H1 (cell line): ENCODE data around the gene ADA. TPM values are rescaled to one million over a fixed set of nuclear protein-coding genes. Genes with fewer than 3 reads are reported as not detected.

Experiments
- CTCF ChIA-PET: fragments of 300-600 bp; sonication (Branson Sonifier 250); formaldehyde crosslinking; loops from one replicate; lab custom pipeline; 2021; ENCODE audit not compliant: partially characterized antibody; lab: Charles Lee
- POLR2A ChIA-PET: fragments of 300-600 bp; sonication (Branson Sonifier 250); formaldehyde crosslinking; loops from one replicate; lab custom pipeline; 2021; ENCODE audit warnings: inconsistent platforms; ENCODE audit not compliant: partially characterized antibody; lab: Charles Lee
- DNase-seq, 2 experiments: peaks; one replicate each; pipeline versions ENCODE4 v3.0.0 to v3.0.0-alpha.2; 2010 to 2022; ENCODE audit warnings: low spot score in 2 of 2, low read depth in 1 of 2, mixed read lengths in 1 of 2
- FAIRE-seq: peaks from 2 replicates; lab custom pipeline; 2011; peaks lifted over from hg19 to GRCh38; lab: Jason Lieb, UNC
- H2AFZ ChIP-seq: 2 replicates; pipeline ENCODE4 v1.8.1; 2012; ENCODE audit warnings: low read length, inconsistent platforms
- H2AK5ac ChIP-seq: 2 replicates; pipeline ENCODE4 v1.6.1; 2013; ENCODE audit warnings: low read depth, low read length
- H2BK120ac ChIP-seq: replicated peaks from 2 replicates; pipeline ENCODE3; 2013; ENCODE audit warnings: low read depth, low read length, inconsistent platforms
- H2BK12ac ChIP-seq: 2 replicates; pipeline ENCODE4 v1.6.1; 2013; ENCODE audit warnings: low read depth, low read length
- H2BK15ac ChIP-seq: 2 replicates; pipeline ENCODE4 v1.6.1; 2013; ENCODE audit warnings: low read length
- H2BK20ac ChIP-seq: 2 replicates; pipeline ENCODE4 v1.6.1; 2013; ENCODE audit warnings: low read length
- H2BK5ac ChIP-seq: 2 replicates; pipeline ENCODE4 v1.6.1; 2013; ENCODE audit warnings: low read depth, low read length
- H3K14ac ChIP-seq: 2 replicates; pipeline ENCODE4 v1.6.1; 2013; ENCODE audit warnings: inconsistent platforms; ENCODE audit not compliant: insufficient read length
- H3K18ac ChIP-seq: 2 replicates; pipeline ENCODE4 v1.6.1; 2013; ENCODE audit warnings: low read length; ENCODE audit errors: extremely low read depth
- H3K23ac ChIP-seq: 2 replicates; pipeline ENCODE4 v1.6.1; 2013; ENCODE audit warnings: inconsistent platforms; ENCODE audit not compliant: insufficient read length
- H3K23me2 ChIP-seq: 2 replicates; pipeline ENCODE4 v1.6.1; 2013; ENCODE audit warnings: low read depth, low read length
- H3K27ac ChIP-seq: 2 replicates; pipeline ENCODE4 v1.6.1; 2011; ENCODE audit warnings: low read depth, low read length, inconsistent platforms
- H3K27me3 ChIP-seq, 4 experiments: replicated peaks in 1 of 4; 1 replicate in 1 of 4; 2 replicates in 3 of 4; pipeline versions ENCODE4 v1.6.1 to v1.8.1; 2011 to 2013; ENCODE audit warnings: low read length in 3 of 4, mild to moderate bottlenecking in 3 of 4, inconsistent platforms in 2 of 4, mixed read lengths in 2 of 4, moderate library complexity in 1 of 4; ENCODE audit not compliant: control insufficient read depth in 3 of 4, insufficient read depth in 3 of 4; ENCODE audit errors: extremely low read depth in 1 of 4
- H3K36me3 ChIP-seq, 4 experiments: 2 replicates each; pipeline versions ENCODE4 v1.6.1 to v1.8.1; 2011 to 2013; ENCODE audit warnings: mild to moderate bottlenecking in 4 of 4, low read length in 3 of 4, moderate library complexity in 2 of 4, control low read depth in 1 of 4, inconsistent platforms in 1 of 4; ENCODE audit not compliant: insufficient read depth in 4 of 4, control insufficient read depth in 2 of 4
- H3K4ac ChIP-seq: replicated peaks from 2 replicates; pipeline ENCODE3; 2013; ENCODE audit warnings: low read length, low read depth, mixed read lengths, inconsistent platforms; ENCODE audit not compliant: insufficient read length
- H3K4me1 ChIP-seq, 4 experiments: replicated peaks in 1 of 4; 1 replicate in 1 of 4; 2 replicates in 3 of 4; pipeline versions ENCODE4 v1.6.1 to v1.8.1; 2011 to 2013; ENCODE audit warnings: low read length in 3 of 4, inconsistent platforms in 2 of 4, mixed read lengths in 1 of 4; ENCODE audit not compliant: insufficient read depth in 4 of 4, control insufficient read depth in 3 of 4
- H3K4me2 ChIP-seq, 2 experiments: 2 replicates each; pipeline versions ENCODE4 v1.6.1 to v1.8.1; 2011 to 2013; ENCODE audit warnings: low read depth in 2 of 2, low read length in 2 of 2, control low read depth in 1 of 2, inconsistent platforms in 1 of 2, mild to moderate bottlenecking in 1 of 2; ENCODE audit not compliant: insufficient read depth in 1 of 2
- H3K4me3 ChIP-seq, 4 experiments: fragments of 200-600, 300-600 bp in 1 of 4; sonication (generic), shearing (Covaris generic), sonication (Bioruptor Twin) in 1 of 4; 2 replicates each; pipeline versions ENCODE4 v1.5.1 to v1.8.1; 2011 to 2016; ENCODE audit warnings: low read length in 4 of 4, low read depth in 3 of 4, control low read depth in 2 of 4, inconsistent platforms in 2 of 4, mild to moderate bottlenecking in 2 of 4, mixed read lengths in 1 of 4, moderate library complexity in 1 of 4; ENCODE audit not compliant: insufficient read depth in 2 of 4; ENCODE audit errors: extremely low read depth in 1 of 4
- H3K56ac ChIP-seq: replicated peaks from 2 replicates; pipeline ENCODE3; 2013; ENCODE audit warnings: low read depth, mild to moderate bottlenecking, mixed read lengths, low read length, inconsistent platforms; ENCODE audit not compliant: insufficient read length
- H3K79me1 ChIP-seq: 2 replicates; pipeline ENCODE4 v1.6.1; 2013; ENCODE audit warnings: low read depth, low read length, control low read depth
- H3K79me2 ChIP-seq, 2 experiments: 2 replicates each; pipeline versions ENCODE4 v1.6.1 to v1.8.1; 2012 to 2013; ENCODE audit warnings: low read length in 2 of 2, mild to moderate bottlenecking in 2 of 2, inconsistent platforms in 1 of 2; ENCODE audit not compliant: insufficient read depth in 2 of 2, control insufficient read depth in 1 of 2
- H3K9ac ChIP-seq, 4 experiments: replicated peaks in 1 of 4; 1 replicate in 1 of 4; 2 replicates in 3 of 4; pipeline versions ENCODE4 v1.6.1 to v1.8.1; 2011 to 2013; ENCODE audit warnings: low read depth in 3 of 4, low read length in 3 of 4, control low read depth in 2 of 4, mild to moderate bottlenecking in 2 of 4, moderate library complexity in 2 of 4, inconsistent platforms in 1 of 4; ENCODE audit errors: extremely low read depth in 1 of 4
- H3K9me3 ChIP-seq, 2 experiments: 2 replicates each; pipeline versions ENCODE4 v1.6.1 to v1.8.1; 2012 to 2013; ENCODE audit warnings: mild to moderate bottlenecking in 2 of 2, moderate library complexity in 2 of 2, control low read depth in 1 of 2, inconsistent platforms in 1 of 2, low read depth in 1 of 2, low read length in 1 of 2, mixed read lengths in 1 of 2; ENCODE audit not compliant: insufficient read depth in 2 of 2
- H4K20me1 ChIP-seq, 2 experiments: replicated peaks in 1 of 2; 2 replicates each; pipeline versions ENCODE3 to v1.8.1; 2011 to 2013; ENCODE audit warnings: inconsistent platforms in 2 of 2, low read length in 2 of 2, mild to moderate bottlenecking in 1 of 2; ENCODE audit not compliant: insufficient read depth in 2 of 2, control insufficient read depth in 1 of 2
- H4K5ac ChIP-seq: 2 replicates; pipeline ENCODE4 v1.6.1; 2013; ENCODE audit warnings: low read length, low read depth, mixed read lengths, inconsistent platforms; ENCODE audit not compliant: insufficient read length
- H4K8ac ChIP-seq: 2 replicates; pipeline ENCODE4 v1.8.0; 2013; ENCODE audit warnings: mild to moderate bottlenecking, moderate library complexity, low read length, inconsistent platforms; ENCODE audit not compliant: insufficient read depth; ENCODE audit errors: extremely low read depth
- H4K91ac ChIP-seq: replicated peaks from 2 replicates; pipeline ENCODE3; 2013; ENCODE audit warnings: low read length, mixed read lengths, inconsistent platforms; ENCODE audit not compliant: insufficient read length
- ATF3 ChIP-seq: IDR thresholded peaks from 2 replicates; pipeline ENCODE4 v1.6.1; 2011; ENCODE audit warnings: low read depth, mild to moderate bottlenecking, low read length; ENCODE audit not compliant: insufficient read depth
- BACH1 ChIP-seq: IDR thresholded peaks from 2 replicates; pipeline ENCODE4 v1.6.1; 2012; ENCODE audit warnings: low read length, improper control_type of control experiment
- BRCA1 ChIP-seq: IDR thresholded peaks from 2 replicates; pipeline ENCODE4 v1.6.1; 2012; ENCODE audit warnings: low read depth, low read length, improper control_type of control experiment
- EP300 ChIP-seq, 2 experiments: IDR thresholded peaks; 1 replicate in 1 of 2; 2 replicates in 1 of 2; pipeline ENCODE4 v1.6.1; 2011 to 2012; ENCODE audit warnings: low read depth in 2 of 2, low read length in 2 of 2, mild to moderate bottlenecking in 2 of 2, borderline replicate concordance in 1 of 2, inconsistent platforms in 1 of 2, moderate library complexity in 1 of 2
- EZH2 ChIP-seq: fragments of 200-600 bp; sonication (generic); IDR thresholded peaks from 2 replicates; pipeline ENCODE4 v1.7.1; 2012; ENCODE audit warnings: low read depth, mild to moderate bottlenecking, moderate library complexity, low read length, inconsistent platforms; ENCODE audit not compliant: severe bottlenecking
- GABPA ChIP-seq: IDR thresholded peaks from 2 replicates; pipeline ENCODE4 v1.6.1; 2011; ENCODE audit warnings: mild to moderate bottlenecking, low read length, moderate library complexity, borderline replicate concordance; ENCODE audit not compliant: insufficient read depth
- POLR2A ChIP-seq, 2 experiments: IDR thresholded peaks; 1 replicate in 1 of 2; 2 replicates in 1 of 2; pipeline ENCODE4 v1.6.1; 2011; ENCODE audit warnings: low read depth in 2 of 2, low read length in 2 of 2, mild to moderate bottlenecking in 2 of 2; ENCODE audit errors: control extremely low read depth in 1 of 2
- POLR2AphosphoS5 ChIP-seq: IDR thresholded peaks from 2 replicates; pipeline ENCODE4 v1.6.1; 2011; ENCODE audit warnings: low read depth, low read length
- POU5F1 ChIP-seq: IDR thresholded peaks from 2 replicates; pipeline ENCODE4 v1.6.1; 2011; ENCODE audit warnings: low read depth, mild to moderate bottlenecking, low read length, moderate library complexity
- RBBP5 ChIP-seq: IDR thresholded peaks from 2 replicates; pipeline ENCODE4 v1.7.1; 2012; ENCODE audit warnings: low read depth, mild to moderate bottlenecking, inconsistent platforms, low read length, moderate library complexity, borderline replicate concordance
- RFX5 ChIP-seq: IDR thresholded peaks from 2 replicates; pipeline ENCODE4 v1.6.1; 2011; ENCODE audit warnings: low read depth, low read length, improper control_type of control experiment, borderline replicate concordance
- TEAD4 ChIP-seq: IDR thresholded peaks from 2 replicates; pipeline ENCODE4 v1.6.1; 2012; ENCODE audit warnings: low read depth, low read length, inconsistent platforms, mixed read lengths
- ZNF274 ChIP-seq: IDR thresholded peaks from 2 replicates; pipeline ENCODE4 v1.7.0; 2012; ENCODE audit warnings: low read length, borderline replicate concordance; ENCODE audit errors: extremely low read depth
- WGBS, 2 experiments: shearing (Covaris generic) in 1 of 2; methylation state at CpG; one replicate each; pipeline versions ENCODE4 v1.1.6 to v1.1.7; 2013 to 2015; ENCODE audit warnings: low lambda C conversion rate in 2 of 2, mixed read lengths in 2 of 2, inconsistent platforms in 1 of 2, low coverage in 1 of 2, missing lambda C conversion rate in 1 of 2; ENCODE audit not compliant: insufficient replicate concordance in 2 of 2, insufficient coverage in 1 of 2, insufficient read length in 1 of 2; ENCODE audit errors: extremely low coverage in 1 of 2, missing lambda C conversion rate in 1 of 2; 5-methylcytosine and 5-hydroxymethylcytosine counted together
- polyA plus RNA-seq, 7 experiments: library from polyadenylated mRNA; depleted of rRNA in 3 of 7; stranded (reverse) in 5 of 7; unstranded in 2 of 7; fragments of >200 nt in 5 of 7; fragments of 200-250 nt in 2 of 7; gene quantifications; 1 replicate in 5 of 7; 2 replicates in 1 of 7; 4 replicates in 1 of 7; pipeline versions ENCODE4 v1.2.1 to v1.2.3, GENCODE V29; 2011 to 2013; ENCODE audit warnings: missing spikeins in 2 of 7, mixed read lengths in 2 of 7
- total RNA-seq: library from RNA; stranded (reverse); fragmentation: NEBNext Ultra II Directional; extraction: Animal tissue kit (Norgen Biotek cat#: 25700); gene quantifications from 2 replicates; pipeline ENCODE4 v1.2.1, GENCODE V29; 2021
- TF ChIP-seq, protein P1 (sequence below): IDR thresholded peaks from 2 replicates; pipeline ENCODE4 v1.6.1; 2012; ENCODE audit warnings: inconsistent platforms

Gene ADA
- total and polyA plus RNA-seq, 2 of the 8 experiments (the other 6 are each of a cell fraction or from before 2014, with no cell fraction given): 19.9 to 32.8 TPM

GRCh38 chr20:44593751-44594150 lies 57.7 kb downstream of the ADA start:
- no peak overlapping the region for H3K9ac ChIP-seq
- no peak overlapping the region for H2BK12ac ChIP-seq
- H4K91ac ChIP-seq: no peak overlapping the region
- no peak overlapping the region for H2BK15ac ChIP-seq
- H3K27me3 ChIP-seq: no peaks in the 10 kb centered on the region; a peak in 1 of 7 replicates
- H2BK5ac ChIP-seq: no peak overlapping the region
- no peaks in the 10 kb centered on the region for H3K36me3 ChIP-seq
- no peak overlapping the region for H4K5ac ChIP-seq
- H3K27ac ChIP-seq: no peak overlapping the region
- ChIA-PET POLR2A (no interaction called here), CTCF (interaction anchor here (0.9 to 2.7 kb wide), 8 partner anchors 8 to 378 kb away, joined by 3 to 13 read pairs (median 4); partner anchors contain the start of gene PKIG)
- H3K23me2 ChIP-seq: no peaks in the 10 kb centered on the region; the same call in 1 of the 2 replicates
- no peak overlapping the region for H3K4me2 ChIP-seq
- H3K79me2 ChIP-seq: no peaks in the 10 kb centered on the region
- H3K9me3 ChIP-seq: no peaks in the 10 kb centered on the region
- H3K56ac ChIP-seq: no peak overlapping the region
- WGBS, 2 experiments: 85% methylated on average over 2 of the region's 2 CpGs; no CpG with 5 or more reads in 1 of the 2 experiments
- no peaks in the 10 kb centered on the region for H3K79me1 ChIP-seq
- H3K4me3 ChIP-seq: no peak overlapping the region
- no peak overlapping the region for H2BK20ac ChIP-seq
- H2BK120ac ChIP-seq: no peak overlapping the region
- no peak overlapping the region for H3K14ac ChIP-seq
- H4K20me1 ChIP-seq: no peaks in the 10 kb centered on the region
- H3K18ac ChIP-seq: no peak overlapping the region
- no peak overlapping the region for H3K4ac ChIP-seq
- H3K23ac ChIP-seq: no peak overlapping the region
- FAIRE-seq: no peak
- no peak overlapping the region for H2AK5ac ChIP-seq
- DNase-seq: no peak
- H3K4me1 ChIP-seq: peaks cover 11 to 24% (median 16%) of the 10 kb centered on the region in 4 experiments
- H4K8ac ChIP-seq: no peak overlapping the region
- no peak overlapping the region for H2AFZ ChIP-seq
- TF ChIP-seq ZNF274 (no peak), EZH2 (no peak), POLR2AphosphoS5 (no peak), GABPA (no peak), TEAD4 (no peak), POLR2A (IDR thresholded peaks at IDR 0.05; ENCODE audit: control extremely low read depth in 1 of 2, low read depth in 2 of 2, low read length in 2 of 2) (no peak), ATF3 (no peak), RBBP5 (no peak), BACH1 (no peak), EP300 (IDR thresholded peaks at IDR 0.05; ENCODE audit: borderline replicate concordance in 1 of 2, low read depth in 2 of 2, low read length in 2 of 2) (no peak), POU5F1 (no peak), RFX5 (no peak), BRCA1 (no peak)
- TF ChIP-seq, protein P1, sequence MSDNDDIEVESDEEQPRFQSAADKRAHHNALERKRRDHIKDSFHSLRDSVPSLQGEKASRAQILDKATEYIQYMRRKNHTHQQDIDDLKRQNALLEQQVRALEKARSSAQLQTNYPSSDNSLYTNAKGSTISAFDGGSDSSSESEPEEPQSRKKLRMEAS: no peak
